NCI-H510A (cell line): ENCODE results near the gene ALOX5AP.

Experiments
- DNase-seq: peaks from one replicate; lab custom pipeline; 2025; lab: John Stamatoyannopoulos, UW

ALOX5AP gene

DNA sequence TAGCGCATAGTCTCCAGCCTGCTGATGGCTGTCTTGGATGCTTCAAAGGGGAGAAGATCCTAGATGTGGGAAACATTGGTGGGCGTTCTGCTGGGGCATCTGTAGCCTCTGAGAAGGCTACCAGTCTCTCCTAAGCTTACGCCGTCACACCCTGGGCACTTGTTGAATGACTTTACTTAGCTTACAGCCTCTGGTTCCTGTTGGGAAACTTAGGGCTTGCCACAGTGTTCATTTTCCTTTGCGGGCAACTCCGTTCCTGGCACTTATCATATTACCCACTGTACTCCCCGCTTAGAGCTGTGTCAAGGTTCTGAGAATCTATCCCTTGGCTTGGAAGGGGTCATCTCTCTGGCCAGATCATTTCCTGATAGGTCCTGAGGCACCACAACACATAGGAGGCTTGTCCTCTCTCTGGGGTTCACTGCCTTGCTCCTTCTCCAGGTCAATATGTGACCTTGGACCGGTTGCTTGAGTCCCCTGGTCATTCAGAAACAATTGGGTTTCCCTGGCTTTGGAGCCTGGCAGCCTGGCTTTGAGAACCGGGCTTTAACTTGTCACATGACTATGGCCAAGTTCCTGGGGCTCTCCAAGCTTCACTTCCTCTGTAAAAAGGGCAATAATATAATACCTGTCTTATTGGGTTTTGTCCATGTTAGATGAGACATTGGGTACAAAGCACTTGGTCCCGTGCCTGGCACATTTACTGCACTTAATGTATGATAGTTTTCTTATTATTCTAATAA, 20.5 kb upstream of the ALOX5AP start:
- no peak for DNase-seq

DNA sequence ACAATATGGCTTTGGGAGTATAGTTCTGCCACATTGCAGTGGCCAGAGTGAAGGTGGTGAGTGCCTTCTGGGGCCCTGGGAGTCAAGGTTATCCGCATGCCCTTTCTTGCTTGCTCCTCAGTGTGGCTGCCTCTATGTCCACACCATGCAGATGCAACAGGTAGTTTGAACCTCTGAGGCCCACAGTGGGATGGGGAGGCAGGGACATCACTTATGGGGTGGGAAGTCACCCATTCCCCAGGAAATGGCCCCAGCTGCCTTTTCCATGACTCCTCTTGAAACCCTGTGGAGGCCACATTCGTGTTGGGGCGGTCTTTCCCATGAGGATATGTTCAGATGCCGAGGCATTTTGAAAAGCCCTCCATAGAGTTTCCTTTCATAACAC, 20.0 kb upstream of the ALOX5AP start:
- no peak for DNase-seq

GRCh38 chr13:30715837-30716236, 19.5 kb upstream of the ALOX5AP start:
- DNase-seq, result no peak

GRCh38 chr13:30718661-30719524, 16.4 kb upstream of the ALOX5AP start:
- no peak for DNase-seq

DNA sequence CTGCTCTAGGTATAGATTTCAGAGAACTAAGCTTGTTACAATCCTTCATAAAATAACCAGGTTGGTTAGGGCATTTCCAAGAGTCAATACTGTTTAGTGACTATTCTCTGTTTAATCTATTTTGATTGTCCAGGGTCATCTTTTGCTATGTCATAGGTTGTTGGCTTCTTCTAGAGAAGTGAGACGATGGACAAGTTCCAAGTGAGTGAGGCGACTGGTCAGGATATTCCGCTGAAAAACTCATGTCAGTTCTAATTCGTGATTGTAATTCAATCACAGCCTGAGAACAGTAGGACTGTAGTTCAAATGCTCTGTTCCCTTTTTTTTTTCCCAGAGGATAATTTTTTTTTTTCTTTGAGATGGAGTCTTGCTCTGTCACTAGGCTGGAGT, 15.8 kb upstream of the ALOX5AP start:
- DNase-seq, result no peak

DNA sequence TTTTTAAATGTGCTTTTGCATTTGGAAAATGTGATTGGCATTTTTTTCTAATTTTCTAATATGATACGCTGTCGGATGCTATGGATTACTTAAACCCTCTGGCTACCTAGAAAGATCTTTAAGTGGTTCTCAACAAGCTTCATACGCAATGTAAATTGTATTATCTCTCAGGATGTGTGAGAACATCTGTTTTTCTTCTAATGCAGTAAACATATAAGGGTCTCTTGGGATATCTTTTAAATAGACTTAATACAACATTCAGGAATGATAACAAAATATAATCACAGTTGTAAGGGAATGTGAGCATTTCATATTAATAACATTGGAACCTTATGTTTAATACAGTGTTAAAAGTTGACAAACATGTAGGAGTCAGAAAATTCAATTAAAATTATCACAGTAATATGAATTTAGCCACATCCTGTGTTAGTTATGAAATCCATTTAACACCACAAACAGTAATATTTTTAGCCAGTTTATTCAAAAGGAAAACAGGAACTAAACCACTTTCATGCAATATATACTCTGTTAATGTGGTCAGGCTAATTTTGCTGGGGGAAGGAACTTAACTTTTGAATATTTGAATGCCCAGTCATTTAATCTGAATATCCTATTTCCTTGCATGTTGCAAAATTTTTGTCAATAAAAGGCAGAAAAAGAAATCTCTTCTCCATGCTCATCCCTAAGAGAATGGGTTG, 15.0 kb upstream of the ALOX5AP start:
- DNase-seq, result no peak

GRCh38 chr13:30721936-30722335, 13.4 kb upstream of the ALOX5AP start:
- DNase-seq, result no peak

- DNase-seq, result no peak
Observed at GRCh38 chr13:30722361-30722760, 13.0 kb upstream of the ALOX5AP start.

GRCh38 chr13:30724778-30725177, 10.6 kb upstream of the ALOX5AP start:
- DNase-seq, result no peak

DNA sequence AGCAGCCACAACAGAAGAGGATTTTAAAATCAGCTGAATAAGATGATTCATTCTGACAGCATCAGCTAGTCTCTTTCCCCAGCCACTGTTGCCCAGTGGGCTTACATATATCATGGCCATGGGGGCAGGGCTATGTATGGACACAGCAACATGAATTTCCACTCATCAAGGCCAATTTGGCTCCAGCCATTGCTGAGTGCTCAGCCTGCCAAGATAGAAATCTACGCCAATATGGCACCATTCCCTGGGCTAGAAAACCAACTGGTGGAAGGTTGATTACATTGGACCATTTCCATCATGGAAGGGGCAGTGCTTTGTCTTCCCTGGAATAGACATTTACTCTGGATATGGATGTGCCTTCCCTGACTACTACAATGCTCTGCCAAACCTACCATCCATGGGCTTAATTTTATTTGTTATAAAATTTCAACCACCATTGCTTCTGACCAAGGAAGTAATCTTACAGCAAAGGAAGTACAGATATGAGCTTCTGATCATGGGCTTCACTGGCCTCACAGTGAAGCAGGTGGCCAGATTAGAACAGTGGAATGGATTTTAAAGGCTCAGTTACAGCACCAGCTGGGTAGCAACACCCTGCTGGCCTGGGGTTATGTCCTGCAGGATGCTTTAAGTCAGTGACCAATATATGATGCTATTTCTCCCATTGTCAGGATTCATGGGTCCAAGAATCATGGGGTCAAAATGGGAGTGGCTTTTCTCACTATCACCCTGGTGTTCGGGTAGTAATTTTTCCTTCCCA, 9.8 kb upstream of the ALOX5AP start:
- no peak for DNase-seq

DNA sequence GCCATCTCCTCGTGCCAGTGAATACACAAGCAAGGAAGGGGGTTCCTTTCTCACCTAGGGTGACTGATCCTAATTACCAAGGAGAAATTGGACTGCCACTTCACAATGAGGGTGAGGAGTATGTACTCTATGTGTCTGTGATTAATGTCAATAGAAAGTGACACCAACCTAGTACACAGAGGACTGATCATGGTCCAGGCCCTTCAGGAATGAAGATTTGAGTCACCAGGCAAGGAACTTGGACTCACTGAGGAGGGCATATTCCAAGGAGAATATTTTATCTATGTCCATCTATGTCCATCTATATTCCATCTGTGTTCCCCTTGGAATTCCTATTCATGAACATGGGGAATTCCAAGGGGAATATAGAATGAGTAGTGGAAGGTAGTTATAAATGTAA, 9.2 kb upstream of the ALOX5AP start:
- no peak for DNase-seq

- DNase-seq, result no peak
Observed at GRCh38 chr13:30727491-30728355, 7.6 kb upstream of the ALOX5AP start.

DNA sequence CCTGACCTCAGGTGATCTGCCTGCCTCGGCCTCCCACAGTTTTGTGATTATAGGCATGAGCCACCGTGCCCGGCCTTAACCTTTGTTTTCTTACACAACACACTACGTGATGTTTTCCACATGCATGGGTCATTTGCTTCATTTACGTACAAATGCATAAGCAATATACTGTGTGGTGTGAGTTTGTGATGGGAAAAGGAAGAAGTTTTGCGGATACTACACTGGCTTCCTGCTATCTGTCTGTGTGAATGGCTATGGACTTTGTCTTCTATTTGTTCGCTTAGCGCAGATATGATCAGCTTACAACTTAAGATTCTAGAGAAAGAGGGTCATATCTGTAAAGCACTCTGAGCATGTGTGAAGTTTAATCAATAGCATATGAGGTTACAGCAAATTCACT, 5.5 kb upstream of the ALOX5AP start:
- no peak for DNase-seq

GRCh38 chr13:30730526-30730925, 4.8 kb upstream of the ALOX5AP start:
- no peak for DNase-seq

- no peak for DNase-seq
Observed at GRCh38 chr13:30731361-30732045, 3.8 kb upstream of the ALOX5AP start.

- DNase-seq, result no peak
Observed at GRCh38 chr13:30732046-30732390, 3.3 kb upstream of the ALOX5AP start.

GRCh38 chr13:30734439-30734838, 904 bp upstream of the ALOX5AP start:
- no peak for DNase-seq

- DNase-seq, result no peak
Observed at GRCh38 chr13:30735872-30736175, 481 bp downstream of the ALOX5AP start.

GRCh38 chr13:30736461-30737320, 1.3 kb downstream of the ALOX5AP start:
- no peak for DNase-seq
